ENCODE measurements around the gene CHMP5. TPM values are rescaled to one million over a fixed set of nuclear protein-coding genes. Genes with fewer than 3 reads are reported as not detected.
A peak's percentile ranks its signal among the peaks of the same experiment; 100 is the strongest.

Gene CHMP5
- total RNA-seq, 1 donor, result 81.6 TPM

GRCh38 chr9:33288828-33289483, 24.1 kb downstream of the CHMP5 start:
- TF ChIP-seq CTCF (IDR thresholded peaks at IDR 0.05; ENCODE audit: insufficient read depth, low read depth, low read length), result no peak
- no peak for DNase-seq (ENCODE audit: low read depth)
- H3K4me3 ChIP-seq (ENCODE audit: low read depth, low read length), result no peak overlapping the region

GRCh38 chr9:33289496-33289895, 24.6 kb downstream of the CHMP5 start:
- no peak for TF ChIP-seq CTCF (IDR thresholded peaks at IDR 0.05; ENCODE audit: insufficient read depth, low read depth, low read length)
- DNase-seq (ENCODE audit: low read depth), result no peak
- H3K4me3 ChIP-seq (ENCODE audit: low read depth, low read length), result peak overlapping the region; percentile 91

GRCh38 chr9:33289936-33290246, 25.0 kb downstream of the CHMP5 start:
- no peak for TF ChIP-seq CTCF (IDR thresholded peaks at IDR 0.05; ENCODE audit: insufficient read depth, low read depth, low read length)
- DNase-seq (ENCODE audit: low read depth), result no peak
- H3K4me3 ChIP-seq (ENCODE audit: low read depth, low read length), result peak overlapping the region; percentile 91

- TF ChIP-seq CTCF (IDR thresholded peaks at IDR 0.05; ENCODE audit: insufficient read depth, low read depth, low read length), result no peak
- peak; percentile 99 for DNase-seq (ENCODE audit: low read depth)
- H3K4me3 ChIP-seq (ENCODE audit: low read depth, low read length), result peak within 1 kb of the TSS; percentile 91
These were observed 25.6 kb downstream of the CHMP5 start, which contains the start of gene NFX1 for GRCh38 chr9:33290247-33291030. Gene NFX1 (plus strand): TSS chr9:33290516. CDS start chr9:33290573, 57 bp downstream.

GRCh38 chr9:33291031-33291397, 26.2 kb downstream of the CHMP5 start:
- no peak for DNase-seq (ENCODE audit: low read depth)
- peak overlapping the region; percentile 91 for H3K4me3 ChIP-seq (ENCODE audit: low read depth, low read length)
- TF ChIP-seq CTCF (IDR thresholded peaks at IDR 0.05; ENCODE audit: insufficient read depth, low read depth, low read length), result no peak

- no peak for TF ChIP-seq CTCF (IDR thresholded peaks at IDR 0.05; ENCODE audit: insufficient read depth, low read depth, low read length)
- DNase-seq (ENCODE audit: low read depth), result no peak
- no peak overlapping the region for H3K4me3 ChIP-seq (ENCODE audit: low read depth, low read length)
These were observed 27.1 kb downstream of the CHMP5 start for GRCh38 chr9:33291901-33292300.
